ENCODE results near the gene IMP3. TPM values are rescaled to one million over a fixed set of nuclear protein-coding genes. Genes with fewer than 3 reads are reported as not detected.
"Not testable (repeated sequence)": the region's sequence is repeated elsewhere in the genome, so short reads cannot be mapped to it uniquely, and the experiment has no call there.

Gene IMP3, protein sequence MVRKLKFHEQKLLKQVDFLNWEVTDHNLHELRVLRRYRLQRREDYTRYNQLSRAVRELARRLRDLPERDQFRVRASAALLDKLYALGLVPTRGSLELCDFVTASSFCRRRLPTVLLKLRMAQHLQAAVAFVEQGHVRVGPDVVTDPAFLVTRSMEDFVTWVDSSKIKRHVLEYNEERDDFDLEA
- total RNA-seq (10 to 100 TPM; 18.7 to 34.8 (median 29.2) TPM), polyA plus RNA-seq (10 to 100 TPM; 28.4 to 39.6 TPM)

DNA sequence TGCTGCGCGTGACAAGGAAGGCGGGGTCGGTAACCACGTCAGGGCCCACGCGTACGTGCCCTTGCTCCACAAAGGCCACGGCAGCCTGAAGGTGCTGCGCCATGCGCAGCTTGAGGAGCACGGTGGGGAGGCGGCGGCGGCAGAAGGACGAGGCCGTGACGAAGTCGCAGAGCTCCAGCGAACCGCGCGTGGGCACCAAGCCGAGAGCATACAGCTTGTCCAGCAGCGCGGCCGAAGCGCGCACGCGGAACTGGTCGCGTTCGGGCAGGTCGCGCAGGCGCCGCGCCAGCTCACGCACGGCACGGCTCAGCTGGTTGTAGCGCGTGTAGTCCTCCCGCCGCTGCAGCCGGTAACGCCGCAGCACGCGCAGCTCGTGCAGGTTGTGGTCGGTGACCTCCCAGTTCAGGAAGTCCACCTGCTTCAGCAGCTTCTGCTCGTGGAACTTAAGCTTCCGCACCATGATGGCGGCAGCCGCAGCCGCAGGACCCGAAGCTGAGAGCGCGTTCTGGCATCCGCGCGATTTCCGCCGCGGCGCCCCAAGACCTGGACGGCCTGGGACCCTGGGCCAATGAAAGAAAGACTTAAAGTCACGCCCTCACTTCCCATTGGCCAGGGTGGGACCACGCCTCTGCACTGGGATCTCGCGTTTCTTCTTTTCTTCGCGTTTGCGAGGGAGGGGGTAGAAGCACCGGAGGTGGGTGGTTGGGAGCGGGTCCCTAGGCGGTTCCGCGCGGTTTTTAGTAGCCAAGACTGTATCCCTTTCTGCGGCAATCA is at the start of gene IMP3:
Gene IMP3 (minus strand): TSS at position 516 of the 774 bp plus-strand sequence. CDS start 56 bp downstream, at position 460.
- 0% methylated on average over 81 to 83 of the region's 83 CpGs for WGBS, 2 donors
- FAIRE-seq (no peak), ATAC-seq (peak; percentile 93 to 96 (median 94)), DNase-seq (peak; percentile 92 to 96 (median 95))
- Histone ChIP-seq H3K27ac (peak within 1 kb of the TSS; percentile 90 to 96 (median 93)), H3K4me1 (peaks cover 5 to 23% (median 11%) of the 10 kb centered on the region in 3 donors), H3K27me3 (no peaks in the 10 kb centered on the region), H3K9me3 (no peaks in the 10 kb centered on the region), H3K4me3 (peak within 1 kb of the TSS; percentile 87 to 96 (median 90)), H3K36me3 (no peaks in the 10 kb centered on the region)
- TF ChIP-seq, protein P1, sequence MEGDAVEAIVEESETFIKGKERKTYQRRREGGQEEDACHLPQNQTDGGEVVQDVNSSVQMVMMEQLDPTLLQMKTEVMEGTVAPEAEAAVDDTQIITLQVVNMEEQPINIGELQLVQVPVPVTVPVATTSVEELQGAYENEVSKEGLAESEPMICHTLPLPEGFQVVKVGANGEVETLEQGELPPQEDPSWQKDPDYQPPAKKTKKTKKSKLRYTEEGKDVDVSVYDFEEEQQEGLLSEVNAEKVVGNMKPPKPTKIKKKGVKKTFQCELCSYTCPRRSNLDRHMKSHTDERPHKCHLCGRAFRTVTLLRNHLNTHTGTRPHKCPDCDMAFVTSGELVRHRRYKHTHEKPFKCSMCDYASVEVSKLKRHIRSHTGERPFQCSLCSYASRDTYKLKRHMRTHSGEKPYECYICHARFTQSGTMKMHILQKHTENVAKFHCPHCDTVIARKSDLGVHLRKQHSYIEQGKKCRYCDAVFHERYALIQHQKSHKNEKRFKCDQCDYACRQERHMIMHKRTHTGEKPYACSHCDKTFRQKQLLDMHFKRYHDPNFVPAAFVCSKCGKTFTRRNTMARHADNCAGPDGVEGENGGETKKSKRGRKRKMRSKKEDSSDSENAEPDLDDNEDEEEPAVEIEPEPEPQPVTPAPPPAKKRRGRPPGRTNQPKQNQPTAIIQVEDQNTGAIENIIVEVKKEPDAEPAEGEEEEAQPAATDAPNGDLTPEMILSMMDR (IDR thresholded peaks at IDR 0.05): no peak
- intact Hi-C loops (cut with DNase I): loop anchor here in 1 of 3 donors (10.0 kb wide), 1 partner anchor 45 kb away; no protein-coding TSS in a partner anchor

DNA sequence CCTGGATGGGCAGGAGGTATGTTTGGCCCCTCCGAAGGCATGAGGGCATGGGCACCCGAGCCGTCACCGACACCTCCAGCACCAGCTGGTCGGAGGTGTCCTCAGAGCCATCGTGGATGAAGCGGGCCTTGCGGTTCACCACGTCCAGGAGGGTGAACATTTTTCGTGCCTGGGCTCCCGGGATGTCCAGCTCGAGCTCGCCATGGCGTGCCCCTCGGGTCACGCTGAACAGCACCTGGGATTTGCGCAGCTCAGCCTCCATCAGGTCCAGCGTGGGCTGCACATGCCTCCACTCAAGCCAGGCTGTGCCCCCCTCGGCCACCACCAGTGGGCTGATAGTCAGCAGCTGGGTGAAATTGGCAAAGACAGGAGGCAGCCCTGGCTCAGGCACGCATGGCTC is 49.4 kb upstream of the IMP3 start:
- not testable (repeated sequence) for H3K36me3 ChIP-seq, H3K27me3 ChIP-seq, H3K4me3 ChIP-seq, ATAC-seq, H3K9me3 ChIP-seq, FAIRE-seq, H3K27ac ChIP-seq, H3K4me1 ChIP-seq
- WGBS, 2 donors: 80 to 88% methylated on average over 20 of the region's 20 CpGs
- peak in 1 of 6 donors; percentile 57 for DNase-seq
- intact Hi-C loops (cut with DNase I): loop anchor here (10.0 kb wide), 3 partner anchors 55 to 325 kb away; partner anchors contain the start of genes MAN2C1 (in 1 of the 3) and SNUPN (in 1 of the 3)

DNA sequence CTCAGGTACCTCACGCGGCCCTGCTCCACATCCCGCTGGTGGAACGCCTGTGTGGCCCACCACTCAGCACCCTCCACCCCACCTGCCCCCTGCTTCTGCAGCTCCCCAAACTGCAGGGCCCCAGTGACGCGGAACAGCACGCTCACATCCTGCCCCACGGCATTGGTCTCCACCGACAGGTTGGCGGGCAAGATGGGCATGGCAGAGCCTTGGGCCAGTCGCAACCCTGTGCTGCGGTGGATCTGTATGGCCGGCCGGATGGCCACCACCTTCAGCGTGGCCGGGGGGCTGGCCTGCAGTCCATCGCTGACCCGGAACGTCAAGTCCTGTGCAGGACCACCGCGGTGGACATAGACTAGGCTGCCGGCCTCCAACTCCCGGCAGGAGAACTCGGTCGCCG is 48.8 kb upstream of the IMP3 start:
- ATAC-seq: no peak
- no peaks in the 10 kb centered on the region for H3K9me3 ChIP-seq
- no peaks in the 10 kb centered on the region for H3K36me3 ChIP-seq
- WGBS, 2 donors: 86 to 93% methylated on average over 25 to 26 of the region's 26 CpGs
- peaks cover 0 to under 1% (median 0%) of the 10 kb centered on the region in 3 donors for H3K4me1 ChIP-seq
- H3K27me3 ChIP-seq: no peaks in the 10 kb centered on the region
- no peak for FAIRE-seq
- intact Hi-C loops (cut with DNase I): loop anchor here (10.0 kb wide), 3 partner anchors 54 to 324 kb away; partner anchors contain the start of genes MAN2C1 (in 1 of the 3) and SNUPN (in 1 of the 3)
- DNase-seq: peak in 1 of 6 donors; percentile 57
- no peak overlapping the region for H3K4me3 ChIP-seq
- H3K27ac ChIP-seq: no peak overlapping the region
- TF ChIP-seq, protein P1 (IDR thresholded peaks at IDR 0.05): no peak

DNA sequence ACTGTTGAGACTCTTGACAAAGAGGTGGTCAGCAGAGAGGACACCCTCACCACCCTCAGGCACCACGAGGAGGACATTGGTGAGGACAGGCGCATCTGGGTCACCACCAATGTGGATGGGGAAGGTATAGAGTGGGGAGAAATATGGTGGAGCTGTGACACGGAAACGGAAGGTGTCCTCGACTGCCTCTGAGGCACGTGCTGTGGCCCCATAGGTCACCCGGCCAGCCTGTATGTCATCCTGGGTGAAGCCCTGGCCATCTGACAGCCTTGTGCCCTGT is 48.2 kb upstream of the IMP3 start:
- intact Hi-C loops (cut with DNase I): loop anchor here (10.0 kb wide), 3 partner anchors 53 to 323 kb away; partner anchors contain the start of genes MAN2C1 (in 1 of the 3) and SNUPN (in 1 of the 3)
- ATAC-seq (no peak), DNase-seq (peak in 1 of 6 donors; percentile 37), FAIRE-seq (no peak)
- TF ChIP-seq, protein P1 (IDR thresholded peaks at IDR 0.05): no peak
- no peak overlapping the region for H3K4me3 ChIP-seq
- no peaks in the 10 kb centered on the region for H3K27me3 ChIP-seq
- 78 to 91% methylated on average over 7 of the region's 7 CpGs for WGBS, 2 donors
- no peak overlapping the region for H3K27ac ChIP-seq
- no peaks in the 10 kb centered on the region for H3K4me1 ChIP-seq
- no peaks in the 10 kb centered on the region for H3K9me3 ChIP-seq
- no peaks in the 10 kb centered on the region for H3K36me3 ChIP-seq

DNA sequence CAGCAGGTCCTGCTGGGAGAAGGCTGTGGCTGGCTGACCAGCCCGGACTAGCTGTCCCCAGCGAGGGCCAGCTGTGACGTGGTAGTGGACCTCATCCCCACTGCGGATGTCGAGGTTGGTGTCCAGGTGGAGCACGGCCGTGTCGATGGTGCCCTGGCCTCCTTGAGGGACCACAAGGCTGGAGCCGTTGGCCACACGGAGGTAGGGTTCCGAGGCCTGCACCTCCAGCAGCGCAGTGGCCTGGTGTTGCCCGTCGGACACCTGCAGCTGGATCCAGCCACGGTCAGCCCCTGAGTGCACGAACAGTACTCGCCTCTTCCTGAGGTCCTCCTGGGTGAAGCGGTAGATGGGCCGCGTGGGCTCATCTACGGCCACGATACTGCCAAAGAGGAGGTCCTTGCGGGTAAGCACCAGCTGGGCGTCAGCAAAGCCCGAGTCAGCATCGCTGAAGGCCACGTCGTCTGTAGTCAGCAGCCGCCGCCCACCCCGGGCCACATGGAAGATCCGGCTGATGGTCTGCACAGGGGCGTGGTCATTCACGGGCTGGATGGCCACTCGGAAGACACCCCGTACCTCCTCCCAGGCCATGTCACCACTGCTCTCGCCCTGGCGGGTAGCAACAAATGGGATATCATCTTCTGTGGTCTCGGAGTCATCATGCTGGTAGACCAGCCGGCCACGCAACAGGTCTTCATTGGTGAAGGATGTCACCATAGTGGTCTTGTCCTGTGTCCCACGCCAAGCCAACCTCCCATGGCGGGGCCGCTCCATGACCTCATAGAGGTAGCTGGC is 47.7 kb upstream of the IMP3 start:
- Histone ChIP-seq H3K4me3 (no peak overlapping the region), H3K27ac (no peak overlapping the region), H3K9me3 (no peaks in the 10 kb centered on the region), H3K4me1 (no peaks in the 10 kb centered on the region), H3K36me3 (no peaks in the 10 kb centered on the region), H3K27me3 (no peaks in the 10 kb centered on the region)
- ATAC-seq (no peak), FAIRE-seq (no peak), DNase-seq (peak in 1 of 6 donors; percentile 71)
- intact Hi-C loops (cut with DNase I): loop anchor here (10.0 kb wide), 3 partner anchors 53 to 323 kb away; partner anchors contain the start of genes MAN2C1 (in 1 of the 3) and SNUPN (in 1 of the 3)
- TF ChIP-seq, protein P1 (IDR thresholded peaks at IDR 0.05): no peak
- WGBS, 2 donors: 85 to 88% methylated on average over 44 of the region's 44 CpGs
